Measurements from ENCODE around the gene KIF4A.
"Not testable (repeated sequence)": the region's sequence is repeated elsewhere in the genome, so short reads cannot be mapped to it uniquely, and the experiment has no call there.

The KIF4A gene, protein sequence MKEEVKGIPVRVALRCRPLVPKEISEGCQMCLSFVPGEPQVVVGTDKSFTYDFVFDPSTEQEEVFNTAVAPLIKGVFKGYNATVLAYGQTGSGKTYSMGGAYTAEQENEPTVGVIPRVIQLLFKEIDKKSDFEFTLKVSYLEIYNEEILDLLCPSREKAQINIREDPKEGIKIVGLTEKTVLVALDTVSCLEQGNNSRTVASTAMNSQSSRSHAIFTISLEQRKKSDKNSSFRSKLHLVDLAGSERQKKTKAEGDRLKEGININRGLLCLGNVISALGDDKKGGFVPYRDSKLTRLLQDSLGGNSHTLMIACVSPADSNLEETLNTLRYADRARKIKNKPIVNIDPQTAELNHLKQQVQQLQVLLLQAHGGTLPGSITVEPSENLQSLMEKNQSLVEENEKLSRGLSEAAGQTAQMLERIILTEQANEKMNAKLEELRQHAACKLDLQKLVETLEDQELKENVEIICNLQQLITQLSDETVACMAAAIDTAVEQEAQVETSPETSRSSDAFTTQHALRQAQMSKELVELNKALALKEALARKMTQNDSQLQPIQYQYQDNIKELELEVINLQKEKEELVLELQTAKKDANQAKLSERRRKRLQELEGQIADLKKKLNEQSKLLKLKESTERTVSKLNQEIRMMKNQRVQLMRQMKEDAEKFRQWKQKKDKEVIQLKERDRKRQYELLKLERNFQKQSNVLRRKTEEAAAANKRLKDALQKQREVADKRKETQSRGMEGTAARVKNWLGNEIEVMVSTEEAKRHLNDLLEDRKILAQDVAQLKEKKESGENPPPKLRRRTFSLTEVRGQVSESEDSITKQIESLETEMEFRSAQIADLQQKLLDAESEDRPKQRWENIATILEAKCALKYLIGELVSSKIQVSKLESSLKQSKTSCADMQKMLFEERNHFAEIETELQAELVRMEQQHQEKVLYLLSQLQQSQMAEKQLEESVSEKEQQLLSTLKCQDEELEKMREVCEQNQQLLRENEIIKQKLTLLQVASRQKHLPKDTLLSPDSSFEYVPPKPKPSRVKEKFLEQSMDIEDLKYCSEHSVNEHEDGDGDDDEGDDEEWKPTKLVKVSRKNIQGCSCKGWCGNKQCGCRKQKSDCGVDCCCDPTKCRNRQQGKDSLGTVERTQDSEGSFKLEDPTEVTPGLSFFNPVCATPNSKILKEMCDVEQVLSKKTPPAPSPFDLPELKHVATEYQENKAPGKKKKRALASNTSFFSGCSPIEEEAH

DNA sequence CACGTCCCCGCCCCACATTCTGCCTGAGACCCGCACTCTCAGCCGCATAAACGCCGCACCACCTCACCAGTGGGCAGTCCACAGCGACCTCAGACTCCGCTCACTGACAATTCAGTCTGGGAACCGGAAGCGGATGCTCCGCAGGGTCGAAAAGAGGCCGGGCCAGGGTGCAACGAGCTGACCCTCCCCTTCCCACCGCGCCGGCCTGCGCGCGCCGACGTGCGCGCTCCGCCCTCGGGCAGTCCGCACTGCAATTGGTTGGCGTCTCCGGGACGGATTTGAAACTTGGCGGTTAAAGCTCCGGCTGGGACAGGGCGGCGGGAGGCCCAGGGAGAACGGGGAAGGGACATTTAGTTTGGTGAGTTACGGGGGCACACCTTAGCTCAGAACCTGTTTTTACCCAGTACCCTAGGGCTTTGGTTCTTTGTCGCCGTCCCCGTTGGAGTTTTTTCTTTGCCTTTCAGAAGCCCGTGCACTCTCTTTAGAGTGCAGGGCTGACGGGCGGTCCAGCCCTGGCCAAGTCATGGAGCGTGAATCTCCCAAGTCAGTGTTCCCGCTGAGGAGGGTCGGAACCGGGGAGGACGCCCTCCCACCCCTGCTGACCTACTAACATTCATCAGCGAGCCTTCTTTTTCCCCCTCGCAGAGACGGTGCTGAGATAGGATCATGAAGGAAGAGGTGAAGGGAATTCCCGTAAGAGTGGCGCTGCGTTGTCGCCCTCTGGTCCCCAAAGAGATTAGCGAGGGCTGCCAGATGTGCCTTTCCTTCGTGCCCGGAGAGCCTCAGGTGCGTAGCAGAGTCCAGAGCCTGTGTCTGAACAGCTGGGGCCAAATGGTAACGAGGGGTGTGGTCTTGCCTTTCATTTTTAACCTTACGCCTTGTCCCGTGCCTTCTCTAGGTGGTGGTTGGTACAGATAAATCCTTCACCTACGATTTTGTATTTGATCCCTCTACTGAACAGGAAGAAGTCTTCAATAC lies at the start of gene KIF4A, which contains the start of gene PDZD11:
TSS of gene KIF4A (plus strand) at position 312 of the 978 bp plus-strand sequence. CDS start at position 667, 355 bp downstream.
TSS of gene PDZD11 (minus strand) at position 135 of the 978 bp plus-strand sequence. CDS start 586 bp downstream, outside the sequence.
- peak within 1 kb of the TSS; percentile 75 for H3K4me3 ChIP-seq (ENCODE audit: low read depth, low read length)

DNA sequence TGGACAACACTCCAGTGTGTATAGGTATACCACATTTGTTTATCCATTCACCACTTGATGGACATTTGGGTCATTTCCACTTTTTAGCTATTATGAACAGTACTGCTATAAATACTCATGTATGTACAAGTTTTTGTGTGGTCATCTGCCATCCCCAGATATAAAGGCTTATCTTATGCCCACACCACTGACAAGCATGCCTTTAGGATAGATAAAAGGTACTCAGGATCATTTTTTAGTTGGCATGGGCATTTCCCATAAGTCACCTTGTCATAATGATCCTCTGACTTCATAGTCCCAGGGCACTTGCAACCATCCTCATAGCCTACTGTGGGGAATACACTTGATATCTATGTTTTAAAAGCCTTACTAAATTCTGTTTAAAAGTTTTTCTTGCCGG lies 49.2 kb upstream of the KIF4A start:
- no peak overlapping the region for H3K4me3 ChIP-seq (ENCODE audit: low read depth, low read length)

DNA sequence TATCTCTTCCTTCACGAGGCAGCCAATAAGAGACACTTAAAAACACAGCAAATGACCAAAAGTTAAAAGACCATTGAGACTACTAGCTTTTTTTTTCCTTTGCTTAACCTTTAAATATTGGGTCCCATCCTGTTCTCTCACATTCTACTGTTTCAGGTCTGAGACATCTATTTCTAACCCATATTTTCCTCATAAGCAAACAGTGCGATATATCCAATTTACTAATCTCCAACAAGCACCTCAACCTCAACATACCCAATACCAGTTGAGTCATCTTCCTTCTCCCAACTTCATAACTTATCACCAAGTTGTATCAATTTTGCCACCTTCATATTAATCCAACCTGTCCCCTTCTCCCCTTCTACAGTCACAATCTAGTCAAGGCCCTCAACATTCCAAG lies 48.4 kb upstream of the KIF4A start:
- H3K4me3 ChIP-seq (ENCODE audit: low read depth, low read length): no peak overlapping the region

DNA sequence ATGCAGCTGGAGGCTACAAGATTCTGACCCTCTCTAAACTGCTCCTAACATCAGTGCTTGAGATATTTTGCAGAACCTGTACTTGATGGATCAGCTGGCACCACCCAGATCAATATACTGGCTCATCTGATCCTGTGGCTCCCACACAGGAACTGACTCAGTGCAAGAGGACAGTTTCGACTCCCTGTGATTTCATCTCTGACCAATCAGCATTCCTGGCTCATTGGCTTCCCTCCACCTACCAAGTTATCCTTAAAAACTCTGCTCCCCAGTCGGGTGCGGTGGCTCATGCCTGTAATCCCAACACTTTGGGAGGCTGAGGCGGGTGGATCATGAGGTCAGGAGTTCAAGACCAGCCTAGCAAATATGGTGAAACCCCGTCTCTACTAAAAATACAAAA lies 46.3 kb upstream of the KIF4A start:
- not testable (repeated sequence) for H3K4me3 ChIP-seq (ENCODE audit: low read depth, low read length)

DNA sequence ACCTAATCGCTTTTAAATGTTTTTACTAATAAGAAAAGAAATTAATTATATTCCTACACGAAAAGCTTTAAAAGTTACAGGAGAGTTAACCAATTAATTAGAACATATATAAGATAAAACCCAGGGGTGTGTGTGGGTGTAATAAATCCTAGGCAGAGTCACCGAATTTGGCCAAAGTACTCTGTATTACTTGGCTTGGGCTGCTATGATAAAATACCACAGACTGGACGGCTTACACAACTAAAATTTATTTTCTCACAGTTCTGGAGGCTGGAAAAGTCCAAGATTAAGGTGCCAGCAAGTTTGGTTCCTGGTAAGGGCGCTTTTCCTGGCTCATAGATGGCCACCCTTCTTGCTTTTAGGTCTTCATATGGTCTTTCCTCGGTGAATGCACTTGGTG lies 45.0 kb upstream of the KIF4A start:
- no peak overlapping the region for H3K4me3 ChIP-seq (ENCODE audit: low read depth, low read length)

DNA sequence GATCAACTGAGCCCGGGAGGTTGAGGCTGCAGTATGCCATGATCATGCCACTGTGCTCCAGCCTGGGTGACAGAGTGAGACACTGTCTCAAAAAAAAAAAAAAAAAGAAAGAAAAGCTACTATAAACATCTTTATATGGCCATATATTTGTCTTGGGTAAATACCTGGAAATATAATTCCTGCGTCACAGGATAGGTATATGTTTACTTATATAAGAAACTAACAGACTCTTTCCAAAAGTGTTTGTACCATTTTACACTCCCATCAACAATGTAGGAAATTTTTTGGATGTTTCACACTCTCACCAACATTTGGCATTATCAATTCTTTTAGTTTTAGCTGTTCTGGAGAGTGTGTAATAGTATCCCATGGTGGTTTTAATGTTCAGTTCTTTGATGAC lies 42.7 kb upstream of the KIF4A start:
- no peak overlapping the region for H3K4me3 ChIP-seq (ENCODE audit: low read depth, low read length)

DNA sequence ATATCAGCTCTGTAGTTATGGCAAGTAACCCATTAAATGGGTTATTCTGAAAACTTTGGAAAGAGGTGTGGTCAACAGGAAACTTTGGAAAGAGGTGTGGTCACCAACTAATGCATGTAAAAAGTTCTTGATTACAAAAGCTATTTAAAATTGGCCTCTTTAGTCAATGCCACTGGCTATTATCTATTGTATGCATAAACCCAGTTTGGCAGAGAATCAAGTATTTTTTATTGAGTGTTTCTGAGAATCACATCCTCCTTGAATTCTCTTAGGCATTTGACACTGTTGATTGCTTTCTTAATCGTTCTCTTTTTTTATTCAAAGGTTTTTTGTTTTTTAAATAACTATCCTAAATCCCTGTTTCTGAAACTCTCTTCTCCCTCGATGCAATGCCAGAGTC lies 37.4 kb upstream of the KIF4A start:
- no peak overlapping the region for H3K4me3 ChIP-seq (ENCODE audit: low read depth, low read length)

DNA sequence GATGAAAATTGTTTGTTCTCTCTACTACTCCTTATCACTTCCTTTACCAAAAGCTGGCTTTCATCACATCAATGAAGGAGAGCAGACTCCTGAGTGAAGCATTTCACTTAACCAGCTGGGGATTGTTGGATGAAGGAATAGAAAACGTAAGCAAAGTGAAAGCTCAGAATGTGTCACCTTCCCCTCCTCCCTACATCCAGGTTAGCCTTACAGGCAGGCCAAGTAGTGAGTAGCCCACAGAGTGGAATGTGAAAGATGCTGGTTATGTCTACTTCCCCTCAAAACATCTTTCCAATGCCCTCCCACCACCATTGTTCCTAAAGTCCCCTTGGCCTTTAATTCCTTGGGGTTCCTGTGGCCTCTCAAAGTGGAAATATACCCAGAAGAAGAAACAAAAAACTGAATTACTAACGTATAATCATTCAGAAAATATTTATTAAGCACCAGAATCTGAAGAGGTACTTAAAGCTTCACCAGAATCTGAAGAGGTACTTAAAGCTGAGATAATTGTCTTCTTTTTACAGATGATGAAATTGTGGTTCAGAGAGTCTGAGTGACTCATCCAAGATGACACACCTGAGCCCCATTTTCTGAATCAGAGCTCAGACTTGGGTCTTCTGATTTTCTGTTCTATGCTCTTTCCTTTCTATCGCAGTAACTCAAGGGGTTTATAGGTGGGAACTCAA lies 36.4 kb upstream of the KIF4A start:
- no peak overlapping the region for H3K4me3 ChIP-seq (ENCODE audit: low read depth, low read length)

DNA sequence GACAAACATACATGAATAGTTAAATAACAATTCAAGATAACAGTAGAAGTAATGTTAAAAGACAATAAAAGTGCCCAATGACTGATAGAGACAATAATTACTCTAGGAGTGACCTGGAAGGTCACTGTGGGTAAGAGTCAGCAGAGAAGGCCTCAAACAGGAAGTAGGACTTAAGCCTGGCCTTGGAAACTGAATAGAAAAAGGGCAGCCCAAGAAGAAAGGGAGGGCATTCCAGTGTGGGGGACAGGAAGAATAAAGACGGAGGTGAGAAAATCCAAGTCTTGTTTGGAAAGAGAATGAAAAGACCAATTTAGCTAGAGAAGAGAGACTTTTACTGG lies 35.9 kb upstream of the KIF4A start:
- H3K4me3 ChIP-seq (ENCODE audit: low read depth, low read length): no peak overlapping the region

DNA sequence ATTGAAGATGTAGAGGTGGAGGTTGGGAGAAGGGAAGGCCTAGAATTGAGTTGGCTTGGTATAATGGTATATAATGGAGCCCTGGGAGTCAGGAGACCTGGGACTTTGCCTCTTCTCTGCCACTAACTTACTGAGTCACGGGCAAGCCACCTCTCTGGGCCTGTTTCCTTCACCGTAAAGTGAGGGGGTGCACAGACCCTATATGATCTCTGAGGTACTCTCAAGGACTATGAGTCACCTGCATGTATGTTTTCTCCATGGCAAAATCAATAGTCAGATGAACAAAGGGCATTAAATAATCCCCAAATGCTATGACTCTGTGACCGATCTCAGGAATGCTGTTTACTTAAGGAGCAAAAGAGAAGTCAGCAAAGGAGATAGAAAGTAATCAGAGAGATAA lies 35.0 kb upstream of the KIF4A start:
- no peak overlapping the region for H3K4me3 ChIP-seq (ENCODE audit: low read depth, low read length)

DNA sequence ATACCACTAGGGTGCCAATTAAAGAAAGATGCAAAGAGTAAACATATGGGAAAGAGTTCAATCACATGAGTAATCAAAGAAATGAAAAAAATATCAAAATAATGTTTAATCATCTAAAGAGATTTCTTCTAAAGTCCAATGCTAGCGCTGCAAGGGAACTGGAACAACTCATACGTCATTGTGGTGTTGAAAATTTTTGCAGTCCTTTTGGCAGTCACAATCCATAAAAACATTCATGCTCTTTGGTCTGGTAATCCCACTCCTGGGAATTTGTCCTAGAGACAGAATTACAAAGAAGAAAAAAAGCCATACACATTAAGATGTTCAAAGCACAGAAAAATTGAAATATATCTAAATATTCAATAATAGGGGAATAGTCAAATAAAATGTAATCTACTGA lies 34.5 kb upstream of the KIF4A start:
- H3K4me3 ChIP-seq (ENCODE audit: low read depth, low read length): no peak overlapping the region

DNA sequence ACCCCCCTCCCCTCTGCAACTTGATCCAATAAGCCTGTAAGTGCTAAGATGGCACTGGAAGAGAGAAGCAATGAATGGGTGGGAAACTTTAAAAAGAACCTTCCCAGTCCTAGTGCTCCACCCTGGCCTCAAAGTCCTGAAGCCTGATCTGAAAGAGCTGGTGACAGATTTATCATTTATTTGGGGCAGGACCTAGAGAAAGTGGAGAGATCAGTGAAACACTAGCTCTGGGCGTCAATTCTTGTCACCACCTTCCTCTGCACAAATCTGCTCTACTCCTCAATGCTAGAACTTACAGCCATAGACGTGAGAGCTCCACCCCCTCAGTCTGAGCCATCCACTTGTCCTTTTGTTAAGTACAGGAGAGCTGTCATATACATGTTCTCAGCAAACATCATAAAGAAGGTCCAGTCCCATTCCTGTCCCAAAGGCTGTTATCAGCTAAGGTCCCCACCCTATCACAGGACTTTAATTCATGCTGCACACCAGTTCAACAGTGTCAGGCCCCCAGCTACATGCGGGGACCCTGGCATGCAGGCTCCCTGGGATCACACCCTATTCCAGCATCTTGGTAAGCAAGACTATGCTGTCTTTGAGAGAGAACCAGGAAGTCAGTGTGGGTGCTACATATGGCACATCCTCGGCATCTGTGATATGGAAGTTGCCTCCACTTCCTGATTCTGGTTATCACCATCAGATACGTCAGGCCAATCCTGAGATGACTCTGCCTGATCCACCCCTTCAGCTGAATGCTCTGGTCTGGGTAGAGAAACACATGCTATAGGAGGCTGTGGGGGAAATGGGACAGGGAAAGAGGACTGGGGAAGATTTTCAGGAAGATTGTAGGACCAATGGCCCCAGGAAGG lies 32.2 kb upstream of the KIF4A start:
- H3K4me3 ChIP-seq (ENCODE audit: low read depth, low read length): no peak overlapping the region

DNA sequence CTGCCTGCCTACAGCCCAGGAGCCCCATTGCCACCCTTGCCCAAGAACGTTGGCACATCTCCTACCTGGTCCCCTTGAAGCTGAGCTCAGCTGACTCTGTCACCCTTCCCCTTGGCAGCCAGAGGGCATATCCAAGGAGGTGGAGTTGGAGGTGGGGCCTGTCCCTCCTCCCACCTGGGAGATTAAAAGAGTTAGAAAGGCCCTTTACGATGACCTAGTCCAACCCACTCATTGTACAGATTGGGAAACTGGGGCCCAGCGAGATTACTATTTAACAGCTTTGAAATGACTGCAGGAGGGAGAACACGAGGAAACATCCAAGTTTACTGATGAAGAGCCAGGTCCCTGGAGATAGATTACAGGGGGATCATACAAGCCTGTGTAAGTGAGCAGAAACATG lies 29.8 kb upstream of the KIF4A start, which contains the start of gene P2RY4:
TSS of gene P2RY4 (minus strand) at position 101 of the 400 bp plus-strand sequence. CDS start 580 bp downstream, outside the sequence.
- H3K4me3 ChIP-seq (ENCODE audit: low read depth, low read length): no peak within 1 kb of the TSS

DNA sequence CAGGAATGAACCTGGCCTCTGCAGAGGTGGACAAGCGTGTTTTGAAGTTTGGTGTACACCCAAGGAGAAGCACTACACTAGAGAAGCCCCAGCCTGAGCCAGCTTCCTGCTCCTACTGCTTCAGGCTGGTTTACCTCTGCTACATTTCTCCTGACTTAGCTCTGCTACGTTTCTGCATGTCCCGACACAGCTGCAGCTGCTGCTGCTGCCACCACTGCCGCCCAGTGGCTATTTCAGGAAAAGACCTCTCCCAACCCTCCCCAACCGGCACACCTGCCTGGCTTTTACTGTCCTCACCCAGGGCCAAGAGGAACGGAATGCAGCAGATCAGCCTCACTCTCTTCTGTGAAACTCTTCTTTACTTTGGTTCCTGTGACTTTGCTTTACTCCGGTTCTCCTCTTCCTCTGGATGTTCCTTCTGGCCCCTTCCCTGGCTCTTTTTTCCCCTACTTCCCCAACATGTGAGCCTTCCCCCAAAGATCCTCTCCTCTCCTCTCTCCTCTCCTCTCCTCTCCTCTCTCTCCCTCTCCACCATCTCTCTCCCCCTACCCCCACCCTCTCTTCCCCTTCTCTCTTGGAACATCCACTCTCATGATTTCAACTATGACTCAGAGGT lies 26.8 kb upstream of the KIF4A start:
- no peak overlapping the region for H3K4me3 ChIP-seq (ENCODE audit: low read depth, low read length)

DNA sequence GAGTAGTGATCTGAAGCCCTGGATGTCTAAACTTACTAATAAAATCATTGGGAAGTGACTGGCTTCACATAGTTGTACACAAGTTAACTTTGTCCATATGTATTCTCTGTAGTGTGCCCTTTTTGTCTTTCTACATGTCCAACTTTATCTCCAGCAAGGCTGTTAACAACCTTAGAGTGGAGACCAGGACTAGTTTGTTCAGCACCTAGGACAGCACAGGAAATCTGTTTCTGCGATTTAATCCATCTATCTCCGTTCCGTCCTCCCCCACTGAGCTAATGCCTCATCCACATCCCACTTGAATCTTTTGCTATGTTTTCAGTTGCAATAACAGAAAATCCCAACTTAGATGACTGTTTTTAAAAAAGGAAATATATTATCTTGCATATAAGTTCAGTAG lies 25.1 kb upstream of the KIF4A start:
- no peak overlapping the region for H3K4me3 ChIP-seq (ENCODE audit: low read depth, low read length)

DNA sequence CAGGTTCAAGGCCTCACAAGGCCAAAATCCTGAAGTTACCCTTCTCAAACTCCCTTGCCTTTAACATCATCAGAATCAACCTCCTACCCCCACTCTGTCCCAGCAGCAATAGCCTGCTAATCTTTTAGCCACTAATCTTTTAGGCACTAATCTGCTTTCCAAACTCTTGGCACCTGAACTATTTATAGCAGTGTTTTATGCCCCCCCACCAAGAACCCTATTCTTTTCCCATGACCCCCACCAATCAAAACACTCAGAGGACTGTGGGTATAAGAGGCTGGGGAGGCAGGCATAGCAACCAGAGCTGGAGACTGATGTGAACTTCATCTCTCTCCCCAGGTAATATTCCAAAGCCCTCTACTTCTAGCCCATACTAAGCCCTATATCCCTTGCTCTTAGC lies 21.9 kb upstream of the KIF4A start, which contains the start of gene ARR3:
TSS of gene ARR3 (plus strand) at position 301 of the 400 bp plus-strand sequence. CDS start 1,052 bp downstream, outside the sequence.
- no peak within 1 kb of the TSS for H3K4me3 ChIP-seq (ENCODE audit: low read depth, low read length)

DNA sequence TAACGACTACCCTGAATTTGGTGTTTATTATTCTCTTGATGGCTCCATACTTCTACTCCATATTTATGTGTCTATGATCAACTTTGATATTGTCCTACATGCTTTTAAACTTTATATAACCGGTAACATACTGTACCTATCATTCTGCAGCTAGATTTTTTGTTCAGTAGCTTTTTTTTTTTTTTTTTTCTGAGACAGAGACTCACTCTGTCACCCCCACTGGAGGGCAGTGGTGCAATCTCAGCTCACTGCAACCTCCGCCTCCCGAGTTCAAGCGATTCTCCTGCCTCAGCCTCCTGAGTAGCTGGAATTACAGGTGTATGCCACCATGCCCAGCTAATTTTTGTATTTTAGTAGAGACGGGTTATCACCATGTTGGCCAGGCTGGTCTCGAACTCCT lies 15.9 kb upstream of the KIF4A start:
- H3K4me3 ChIP-seq (ENCODE audit: low read depth, low read length): not testable (repeated sequence)

DNA sequence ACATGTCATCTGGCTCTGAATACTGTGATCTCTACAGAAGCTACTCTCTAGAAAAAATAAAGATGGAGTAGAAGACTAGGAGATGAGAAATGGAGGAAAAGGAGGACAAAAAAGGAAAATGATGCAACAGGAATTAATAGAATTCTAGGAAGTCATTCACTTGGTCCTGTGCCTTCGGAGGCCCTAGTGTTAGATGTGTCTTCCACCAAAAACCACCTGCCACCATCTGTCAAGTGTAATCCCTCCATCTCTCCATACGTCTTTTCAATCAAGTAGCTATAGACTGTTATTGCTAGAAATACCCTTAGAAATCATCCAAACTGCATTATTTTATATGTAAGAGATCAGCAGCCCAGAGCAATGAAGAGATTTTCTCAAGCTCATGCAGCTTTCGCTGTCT lies 10.8 kb upstream of the KIF4A start:
- H3K4me3 ChIP-seq (ENCODE audit: low read depth, low read length): no peak overlapping the region

Data from iPS-11a (cell line).